ENCODE results near the gene ABCF3.

The ABCF3 gene

DNA sequence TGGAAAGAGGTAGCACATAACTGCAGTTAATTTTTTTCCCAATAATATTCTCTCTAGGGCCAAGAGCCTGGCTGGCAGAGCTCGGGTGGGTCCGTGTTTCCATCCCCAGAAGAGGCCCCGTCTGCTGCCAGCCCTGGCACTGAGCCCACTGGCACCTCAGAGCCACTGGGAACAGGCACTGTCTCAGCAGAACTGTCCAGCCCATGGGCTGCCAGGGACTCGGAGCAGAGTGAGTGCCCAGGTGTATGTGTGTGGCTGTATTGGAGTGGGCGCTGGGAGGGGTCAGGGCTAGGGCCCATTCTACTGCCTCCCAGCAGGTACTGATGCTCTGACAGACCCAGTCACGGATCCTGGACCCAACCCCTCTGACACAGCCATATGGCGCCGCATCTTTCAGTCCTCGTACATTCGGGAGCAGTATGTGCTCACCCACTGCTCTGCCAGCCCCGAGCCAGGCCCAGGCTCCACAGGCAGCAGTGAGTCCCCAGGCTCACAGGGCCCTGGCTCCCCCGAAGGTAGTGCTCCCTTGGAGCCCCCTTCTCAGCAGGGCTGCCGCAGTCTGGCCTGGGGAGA lies 52.3 kb downstream of the ABCF3 start:
- TF ChIP-seq, protein P1, sequence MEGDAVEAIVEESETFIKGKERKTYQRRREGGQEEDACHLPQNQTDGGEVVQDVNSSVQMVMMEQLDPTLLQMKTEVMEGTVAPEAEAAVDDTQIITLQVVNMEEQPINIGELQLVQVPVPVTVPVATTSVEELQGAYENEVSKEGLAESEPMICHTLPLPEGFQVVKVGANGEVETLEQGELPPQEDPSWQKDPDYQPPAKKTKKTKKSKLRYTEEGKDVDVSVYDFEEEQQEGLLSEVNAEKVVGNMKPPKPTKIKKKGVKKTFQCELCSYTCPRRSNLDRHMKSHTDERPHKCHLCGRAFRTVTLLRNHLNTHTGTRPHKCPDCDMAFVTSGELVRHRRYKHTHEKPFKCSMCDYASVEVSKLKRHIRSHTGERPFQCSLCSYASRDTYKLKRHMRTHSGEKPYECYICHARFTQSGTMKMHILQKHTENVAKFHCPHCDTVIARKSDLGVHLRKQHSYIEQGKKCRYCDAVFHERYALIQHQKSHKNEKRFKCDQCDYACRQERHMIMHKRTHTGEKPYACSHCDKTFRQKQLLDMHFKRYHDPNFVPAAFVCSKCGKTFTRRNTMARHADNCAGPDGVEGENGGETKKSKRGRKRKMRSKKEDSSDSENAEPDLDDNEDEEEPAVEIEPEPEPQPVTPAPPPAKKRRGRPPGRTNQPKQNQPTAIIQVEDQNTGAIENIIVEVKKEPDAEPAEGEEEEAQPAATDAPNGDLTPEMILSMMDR (IDR thresholded peaks at IDR 0.05; ENCODE audit: insufficient read depth, low read depth, low read length, missing control alignments) = no peak
- no peak overlapping the region for H3K4me3 ChIP-seq (ENCODE audit: low read depth, low read length)
- DNase-seq (ENCODE audit: low read depth) = no peak

DNA sequence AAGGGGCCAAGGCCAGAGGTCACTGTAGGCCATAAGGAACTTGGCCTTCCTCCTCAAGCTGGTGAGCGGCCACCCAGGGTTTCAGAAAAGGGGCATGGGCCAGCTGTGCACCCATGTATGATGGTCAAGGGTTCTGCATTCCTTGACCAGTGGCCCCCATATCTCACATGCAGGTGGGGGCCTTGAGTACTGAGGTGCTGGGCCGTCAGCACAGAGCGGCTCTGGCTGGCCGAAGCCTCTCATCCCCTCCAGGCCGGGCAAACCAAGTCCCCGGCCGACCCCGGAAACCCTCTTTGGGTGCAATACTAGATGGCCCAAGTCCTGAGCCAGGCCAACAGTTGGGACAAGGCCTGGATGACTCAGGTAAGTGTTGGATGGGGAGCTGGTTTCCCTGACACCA lies 53.2 kb downstream of the ABCF3 start:
- TF ChIP-seq, protein P1 (IDR thresholded peaks at IDR 0.05; ENCODE audit: insufficient read depth, low read depth, low read length, missing control alignments) = no peak
- no peak overlapping the region for H3K4me3 ChIP-seq (ENCODE audit: low read depth, low read length)
- no peak for DNase-seq (ENCODE audit: low read depth)

DNA sequence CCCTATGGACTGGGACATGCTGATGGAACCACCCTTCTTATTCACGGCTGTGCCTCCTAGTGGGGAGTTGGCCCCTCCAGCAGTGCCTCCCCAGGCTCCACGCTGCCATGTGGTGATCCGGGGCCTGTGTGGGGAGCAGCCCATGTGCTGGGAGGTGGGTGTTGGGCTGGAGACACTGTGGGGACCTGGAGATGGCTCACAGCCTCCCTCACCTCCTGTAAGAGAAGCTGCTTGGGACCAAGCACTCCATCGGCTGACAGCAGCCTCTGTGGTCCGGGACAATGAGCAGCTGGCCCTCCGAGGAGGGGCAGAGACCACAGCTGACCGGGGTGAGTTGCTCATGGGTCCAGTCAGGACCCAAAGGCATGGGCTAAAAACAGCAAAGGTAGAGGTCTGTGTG lies 53.7 kb downstream of the ABCF3 start:
- TF ChIP-seq, protein P1 (IDR thresholded peaks at IDR 0.05; ENCODE audit: insufficient read depth, low read depth, low read length, missing control alignments) = no peak
- no peak for DNase-seq (ENCODE audit: low read depth)
- no peak overlapping the region for H3K4me3 ChIP-seq (ENCODE audit: low read depth, low read length)

DNA sequence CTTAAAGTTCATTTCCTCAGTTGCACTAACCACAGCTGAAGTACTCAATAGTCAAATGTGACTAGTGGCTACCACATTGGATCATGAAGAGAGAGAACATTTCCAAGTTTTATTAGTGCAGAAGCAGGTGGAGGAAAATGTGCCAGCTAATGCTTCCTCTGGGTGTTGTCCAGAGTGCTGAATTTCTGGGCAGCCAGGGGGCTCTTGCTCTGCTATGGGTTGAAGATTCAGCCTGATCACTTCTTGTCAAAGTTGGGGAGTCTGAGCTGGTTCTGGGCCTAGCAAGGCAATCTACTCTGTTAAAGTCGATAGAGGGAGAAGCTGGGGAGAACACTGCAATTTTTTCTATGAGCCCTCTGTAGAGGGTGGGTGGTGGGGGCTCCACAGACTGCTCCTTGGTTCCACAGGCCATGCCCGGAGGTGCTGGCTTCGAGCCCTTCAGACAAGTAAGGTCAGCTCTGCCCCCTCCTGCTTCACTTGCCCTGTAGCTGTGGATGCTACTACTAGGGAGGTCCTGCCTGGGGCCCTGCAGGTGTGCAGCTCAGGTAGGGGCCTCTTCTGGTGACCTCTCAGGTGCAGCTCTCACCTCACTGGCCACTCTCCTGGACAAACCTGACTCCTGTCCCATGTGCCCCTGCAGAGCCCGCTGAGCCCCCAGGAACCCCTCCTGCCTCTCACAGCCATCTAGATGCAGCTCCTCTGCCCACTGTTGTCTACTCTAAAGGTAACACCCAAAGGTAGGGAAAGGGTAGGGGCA lies 54.6 kb downstream of the ABCF3 start:
- no peak for DNase-seq (ENCODE audit: low read depth)
- no peak overlapping the region for H3K4me3 ChIP-seq (ENCODE audit: low read depth, low read length)
- TF ChIP-seq, protein P1 (IDR thresholded peaks at IDR 0.05; ENCODE audit: insufficient read depth, low read depth, low read length, missing control alignments) = no peak

DNA sequence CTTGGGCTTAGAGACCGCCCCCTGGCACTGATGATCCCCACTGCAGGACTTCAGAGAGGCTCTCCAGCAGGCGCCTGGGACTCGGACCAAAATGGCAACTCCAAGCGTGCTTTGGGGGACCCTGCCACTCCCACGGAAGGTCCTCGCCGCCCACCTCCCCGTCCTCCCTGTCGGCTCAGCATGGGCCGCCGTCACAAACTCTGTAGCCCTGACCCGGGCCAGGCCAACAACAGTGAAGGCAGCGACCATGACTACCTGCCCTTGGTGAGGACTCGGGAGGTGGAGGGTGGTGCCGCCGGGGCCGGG lies 55.1 kb downstream of the ABCF3 start:
- TF ChIP-seq, protein P1 (IDR thresholded peaks at IDR 0.05; ENCODE audit: insufficient read depth, low read depth, low read length, missing control alignments) = no peak
- DNase-seq (ENCODE audit: low read depth) = no peak
- H3K4me3 ChIP-seq (ENCODE audit: low read depth, low read length) = no peak overlapping the region

DNA sequence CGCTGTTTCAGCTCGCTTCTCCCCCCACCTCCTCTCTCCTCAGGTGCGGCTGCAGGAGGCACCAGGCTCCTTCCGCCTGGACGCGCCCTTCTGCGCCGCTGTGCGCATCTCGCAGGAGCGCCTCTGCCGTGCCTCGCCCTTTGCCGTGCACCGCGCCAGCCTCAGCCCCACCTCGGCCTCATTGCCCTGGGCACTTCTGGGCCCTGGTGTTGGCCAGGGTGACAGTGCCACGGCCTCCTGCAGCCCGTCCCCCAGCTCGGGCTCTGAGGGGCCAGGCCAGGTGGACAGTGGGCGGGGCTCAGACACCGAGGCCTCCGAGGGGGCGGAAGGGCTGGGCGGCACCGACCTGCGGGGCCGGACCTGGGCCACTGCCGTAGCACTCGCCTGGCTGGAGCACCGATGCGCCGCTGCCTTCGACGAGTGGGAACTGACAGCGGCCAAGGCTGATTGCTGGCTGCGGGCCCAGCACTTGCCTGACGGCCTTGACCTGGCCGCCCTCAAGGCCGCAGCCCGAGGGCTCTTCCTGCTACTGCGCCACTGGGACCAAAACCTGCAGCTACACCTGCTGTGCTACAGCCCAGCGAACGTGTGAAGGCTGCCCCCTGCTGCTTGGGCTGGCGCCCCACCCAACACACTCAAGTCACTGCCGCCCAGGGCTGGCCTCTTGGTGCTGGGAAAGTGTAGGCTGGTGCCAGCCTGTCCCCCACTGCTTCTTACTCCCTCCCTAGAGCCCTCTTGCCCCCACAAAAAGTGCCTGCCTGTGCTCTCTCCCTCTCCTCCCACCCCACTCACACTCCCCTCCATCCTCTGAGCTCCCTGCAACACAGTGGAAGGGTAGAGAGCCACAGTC lies 55.7 kb downstream of the ABCF3 start:
- peak; percentile 30 for DNase-seq (ENCODE audit: low read depth)
- no peak overlapping the region for H3K4me3 ChIP-seq (ENCODE audit: low read depth, low read length)
- TF ChIP-seq, protein P1 (IDR thresholded peaks at IDR 0.05; ENCODE audit: insufficient read depth, low read depth, low read length, missing control alignments) = no peak
